GM18909 (cell line): ENCODE results near the gene MAN1A2.
A peak's percentile ranks its signal among the peaks of the same experiment; 100 is the strongest.

Source experiments
- ATAC-seq: cut with Tn5 transposase; IDR thresholded peaks from one replicate; pipeline ENCODE4 v1.9.1; 2021; ENCODE audit warnings: mild to moderate bottlenecking; ENCODE audit not compliant: unreplicated experiment, poor library complexity

MAN1A2 gene

DNA sequence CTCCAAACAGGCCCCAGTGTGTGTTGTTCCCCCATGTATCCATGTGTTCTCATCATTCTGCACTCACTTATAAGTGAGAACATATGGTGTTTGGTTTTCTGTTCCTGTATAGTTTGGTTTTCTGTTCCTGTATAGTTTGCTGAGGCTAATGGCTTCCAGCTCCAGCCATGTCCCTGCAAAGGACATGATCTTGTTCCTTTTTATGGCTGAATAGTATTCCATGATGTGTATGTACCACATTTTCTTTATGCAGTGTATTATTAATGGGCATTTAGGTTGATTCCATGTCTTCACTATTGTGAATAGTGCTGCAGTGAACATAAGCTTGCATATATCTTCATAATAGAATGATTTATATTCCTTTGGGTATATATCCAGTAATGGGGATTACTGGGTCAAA lies 111.8 kb downstream of the MAN1A2 start:
- ATAC-seq = no peak

- no peak for ATAC-seq
Observed at GRCh38 chr1:117481410-117481809, 114.2 kb downstream of the MAN1A2 start.

- no peak for ATAC-seq
Observed at GRCh38 chr1:117493906-117494305, 126.7 kb downstream of the MAN1A2 start.

GRCh38 chr1:117495068-117495467 lies 127.8 kb downstream of the MAN1A2 start:
- no peak for ATAC-seq

DNA sequence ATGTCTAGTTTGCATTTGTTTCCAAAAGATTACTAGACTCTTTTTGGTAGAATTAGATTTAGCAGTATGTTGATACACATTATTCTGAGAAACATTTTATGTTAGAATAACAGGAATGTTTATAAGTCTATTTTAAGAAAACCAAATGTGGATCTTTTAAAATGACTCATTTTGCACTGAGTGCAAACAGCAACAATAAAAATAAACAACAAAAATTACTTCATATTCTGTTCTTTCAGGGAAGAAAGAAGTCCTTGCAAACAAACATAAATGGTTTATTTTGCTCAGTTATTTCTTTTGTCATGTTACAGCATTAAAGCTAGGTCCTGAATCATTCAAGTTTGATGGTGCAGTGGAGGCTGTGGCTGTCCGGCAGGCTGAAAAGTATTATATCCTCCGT lies 131.8 kb downstream of the MAN1A2 start:
- ATAC-seq = no peak

DNA sequence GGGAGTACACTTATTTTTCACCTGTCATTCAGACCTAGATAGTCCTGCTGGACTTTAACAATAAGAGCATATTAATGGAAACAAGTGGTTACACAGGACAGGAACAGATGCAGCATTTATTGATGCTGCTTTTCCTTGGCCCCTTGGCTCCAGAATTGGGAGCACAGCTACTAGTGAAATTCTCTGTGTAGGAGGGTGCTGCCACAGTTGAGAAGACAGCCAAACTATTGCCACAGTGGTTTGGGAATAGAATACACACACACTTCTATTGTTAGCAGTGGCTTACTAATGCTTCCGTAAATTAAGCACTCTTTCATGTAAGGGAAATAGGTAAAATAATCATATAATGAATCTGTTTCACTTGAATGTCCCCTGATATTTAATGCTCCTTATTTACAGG lies 133.3 kb downstream of the MAN1A2 start:
- ATAC-seq = no peak

GRCh38 chr1:117501281-117501680 lies 134.0 kb downstream of the MAN1A2 start:
- ATAC-seq = no peak

DNA sequence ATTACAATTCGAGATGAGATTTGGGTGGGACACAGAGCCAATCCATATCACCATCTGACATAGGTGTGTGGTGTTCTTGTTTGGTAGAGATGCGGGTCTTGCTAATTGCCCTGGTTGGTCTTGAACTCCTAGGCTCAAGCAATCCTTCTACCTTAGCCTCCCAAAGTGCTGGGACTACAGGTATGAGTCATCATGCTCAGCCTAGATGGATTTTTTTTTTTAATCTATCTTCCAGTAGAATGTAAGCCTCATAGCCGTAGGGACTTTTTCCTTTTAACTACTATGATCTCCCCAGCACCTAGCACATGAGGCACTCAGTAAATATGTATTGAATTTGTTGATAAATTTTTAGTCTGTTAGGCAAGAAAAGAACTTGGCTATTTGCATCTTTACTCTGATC lies 144.0 kb downstream of the MAN1A2 start:
- no peak for ATAC-seq

DNA sequence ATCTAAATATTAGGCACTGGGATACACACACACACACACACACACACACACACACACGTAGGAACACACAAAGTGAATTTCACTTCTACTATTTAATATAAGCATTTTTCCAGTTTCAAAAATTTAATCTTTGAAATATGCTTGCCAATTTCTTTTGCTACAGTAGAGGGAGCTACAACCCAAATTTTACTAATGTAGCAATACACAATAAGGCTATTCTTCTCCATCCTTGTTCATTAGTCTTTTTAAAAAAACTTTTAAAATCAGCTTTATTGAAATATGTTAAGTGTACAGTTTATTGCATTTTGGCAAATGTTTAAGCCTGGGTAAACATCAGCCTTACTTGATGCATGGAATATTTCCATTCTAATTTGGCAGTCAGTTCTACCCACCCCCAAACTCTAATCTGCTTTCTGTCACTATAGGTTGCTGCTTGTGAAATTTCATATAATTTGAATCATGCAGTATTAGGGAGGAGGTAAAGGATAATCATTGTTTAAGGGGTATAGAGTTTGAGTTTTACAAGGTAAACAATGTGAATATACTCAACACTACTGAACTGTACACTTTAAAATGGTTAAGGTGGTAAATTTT lies 145.6 kb downstream of the MAN1A2 start:
- ATAC-seq = no peak

DNA sequence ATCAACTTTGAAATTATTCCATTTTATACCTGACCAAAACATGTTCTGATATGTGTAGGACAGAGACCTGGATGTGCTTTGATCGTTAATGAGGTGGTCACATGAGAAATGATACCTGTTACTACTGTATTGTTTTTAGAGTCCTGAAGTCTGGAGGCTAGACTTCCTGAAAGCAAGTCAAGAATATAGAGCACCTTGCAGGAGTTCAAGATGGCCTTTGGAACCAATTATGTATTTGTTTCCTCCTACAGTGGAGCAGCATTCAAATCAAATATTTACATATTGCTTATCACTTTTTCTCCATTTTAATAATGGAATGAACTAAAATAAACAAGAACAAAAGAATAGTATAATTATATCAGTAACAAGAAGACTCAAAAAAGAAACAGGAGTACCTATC lies 155.9 kb downstream of the MAN1A2 start:
- no peak for ATAC-seq

- no peak for ATAC-seq
Observed at GRCh38 chr1:117527074-117527473, 159.8 kb downstream of the MAN1A2 start.

DNA sequence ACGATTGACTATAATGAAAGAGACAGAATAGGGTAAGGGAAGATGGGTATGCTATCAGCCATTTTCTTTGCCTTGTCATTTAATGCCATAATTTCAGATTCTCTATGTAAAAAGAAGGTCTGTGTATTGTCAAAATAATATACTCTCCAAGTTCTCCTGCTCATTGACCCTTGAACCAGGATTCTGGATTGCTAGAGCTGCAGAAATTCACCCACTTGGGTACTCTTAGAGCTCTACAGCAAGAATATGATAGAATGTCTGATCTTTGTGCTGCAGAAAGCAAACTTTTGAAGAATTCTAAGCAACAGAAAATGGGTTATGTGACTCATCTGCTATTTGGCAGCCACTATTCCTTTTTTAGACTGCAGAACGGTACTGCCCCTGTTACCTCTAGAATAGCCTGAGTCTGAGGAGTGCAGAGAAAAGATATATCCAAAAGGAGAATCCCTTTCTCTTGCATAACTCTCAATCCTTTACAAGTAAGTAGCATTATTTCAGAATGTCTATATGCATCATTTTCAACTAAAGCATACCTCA lies 160.4 kb downstream of the MAN1A2 start:
- ATAC-seq = no peak

DNA sequence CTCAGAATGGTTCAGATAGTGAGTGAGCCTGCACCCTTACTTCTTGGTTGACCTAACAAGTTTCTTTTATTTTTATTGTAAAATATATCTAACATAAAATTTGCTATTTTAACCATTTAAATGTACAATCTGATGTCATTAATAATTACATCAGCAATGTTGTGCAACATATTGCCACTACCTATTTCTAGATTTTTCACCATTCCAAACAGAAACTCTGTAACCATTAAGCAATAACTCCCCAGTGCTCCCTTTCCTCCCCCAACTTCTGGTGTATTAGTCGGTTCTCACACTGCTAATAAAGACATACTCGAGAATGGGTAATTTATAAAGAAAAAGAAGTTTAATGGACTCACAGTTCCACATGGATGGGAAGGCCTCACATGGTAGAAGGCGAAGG lies 162.4 kb downstream of the MAN1A2 start:
- no peak for ATAC-seq

DNA sequence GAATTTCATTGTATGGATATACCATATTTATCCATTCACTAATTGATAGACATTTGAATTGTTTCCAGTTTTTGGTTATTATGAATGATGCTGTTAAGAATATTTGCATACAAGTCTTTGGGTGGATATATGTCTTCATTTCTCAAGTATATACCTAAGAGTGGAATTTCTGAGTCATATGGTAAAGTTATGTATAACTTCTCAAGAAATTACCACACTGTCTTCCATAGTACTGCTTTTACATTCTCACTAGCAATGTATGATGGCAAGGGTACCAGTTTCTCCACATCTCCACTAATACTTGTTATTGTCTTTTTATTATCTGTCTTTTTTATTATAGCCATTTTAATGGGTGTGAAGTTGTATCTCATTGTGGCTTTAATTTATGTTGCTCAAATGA lies 164.0 kb downstream of the MAN1A2 start:
- ATAC-seq = no peak

- peak; percentile 82 for ATAC-seq
Observed at GRCh38 chr1:117534995-117535467, 167.8 kb downstream of the MAN1A2 start.

GRCh38 chr1:117535821-117536220 lies 168.6 kb downstream of the MAN1A2 start:
- ATAC-seq = no peak

GRCh38 chr1:117537291-117537920 lies 170.2 kb downstream of the MAN1A2 start:
- ATAC-seq = no peak

- no peak for ATAC-seq
Observed at GRCh38 chr1:117540532-117540931, 173.3 kb downstream of the MAN1A2 start.

DNA sequence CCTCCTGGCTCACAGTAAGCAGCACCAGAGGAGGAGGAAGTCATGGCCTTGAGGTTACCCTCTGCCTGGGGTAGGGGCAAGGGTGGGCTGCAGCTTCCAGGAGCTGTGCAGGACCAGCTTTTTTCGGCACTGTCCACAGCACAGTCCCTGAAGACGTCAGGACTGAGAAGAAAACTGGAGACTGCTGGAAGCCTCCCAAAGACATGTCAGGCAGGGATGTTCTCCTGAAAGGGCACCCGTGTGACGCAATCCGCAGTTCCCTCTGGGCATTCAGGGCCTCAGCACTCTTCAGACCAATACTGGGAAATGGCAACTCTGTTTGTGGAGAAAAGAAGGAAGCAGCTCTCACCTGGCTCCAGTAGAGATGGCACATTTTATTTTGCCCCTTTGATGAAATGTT lies 173.8 kb downstream of the MAN1A2 start:
- no peak for ATAC-seq

GRCh38 chr1:117541585-117541984 lies 174.3 kb downstream of the MAN1A2 start:
- ATAC-seq = no peak

DNA sequence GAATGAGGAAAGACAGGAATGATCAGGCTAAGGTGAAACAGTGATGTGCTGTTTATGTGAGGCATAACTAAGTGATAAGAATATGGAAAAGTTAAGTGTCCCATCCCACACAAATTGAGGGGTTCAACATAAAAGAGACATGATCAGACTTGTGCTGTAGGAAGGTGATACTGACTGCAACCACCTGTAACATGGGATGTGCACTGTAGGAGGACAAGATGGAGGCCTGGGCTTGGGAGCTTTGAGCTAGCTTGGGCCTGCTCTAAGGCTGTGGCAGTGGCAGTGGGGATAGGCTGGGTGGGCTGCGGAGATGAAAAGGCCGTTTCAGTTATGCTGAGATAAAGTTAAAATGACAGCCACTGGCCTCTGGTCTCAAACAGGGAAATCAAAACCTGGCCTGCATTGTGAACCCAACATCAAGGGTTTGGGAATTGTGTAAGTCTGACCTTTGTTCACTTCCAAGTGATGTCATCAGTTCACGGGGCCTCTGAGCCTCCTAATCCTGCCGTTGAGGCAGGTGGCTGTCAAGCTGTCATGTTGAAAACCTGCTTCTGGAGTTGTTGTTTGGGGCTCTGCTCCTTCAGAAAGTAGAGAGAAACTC lies 177.4 kb downstream of the MAN1A2 start:
- ATAC-seq = no peak

GRCh38 chr1:117546467-117546866 lies 179.2 kb downstream of the MAN1A2 start:
- ATAC-seq = no peak
